ENCODE measurements around the gene PPP2R2B. TPM values are rescaled to one million over a fixed set of nuclear protein-coding genes. Genes with fewer than 3 reads are reported as not detected.

PPP2R2B gene
- polyA plus RNA-seq, 1 donor (not counting 4 experiments of a cell fraction or from before 2014, with no cell fraction given): 0.33 TPM

GRCh38 chr5:146919304-146919703, 40.7 kb upstream of the PPP2R2B start:
- H3K27ac ChIP-seq (ENCODE audit: control insufficient read depth, insufficient read depth, low read length): no peak overlapping the region
- no peak overlapping the region for H2AFZ ChIP-seq (ENCODE audit: control insufficient read depth, low read length)
- no peak for DNase-seq (ENCODE audit: low read depth, low spot score)
- no peaks in the 10 kb centered on the region for H3K9me1 ChIP-seq (ENCODE audit: control insufficient read depth, extremely low read depth, insufficient read depth, low read length)
- H3K4me3 ChIP-seq (ENCODE audit: control insufficient read depth in 2 of 3, extremely low read depth in 1 of 3, insufficient read depth in 2 of 3, low read depth in 1 of 3, low read length in 3 of 3): no peak overlapping the region
- H3K4me2 ChIP-seq (ENCODE audit: control insufficient read depth, extremely low read depth, insufficient read depth, low read depth, low read length): no peak overlapping the region
- no peaks in the 10 kb centered on the region for H3K36me3 ChIP-seq (ENCODE audit: control insufficient read depth in 2 of 2, extremely low read depth in 1 of 2, insufficient read depth in 2 of 2, low read length in 2 of 2)
- no peaks in the 10 kb centered on the region for H3K9me3 ChIP-seq (ENCODE audit: control insufficient read depth, low read depth, low read length)
- H3K9ac ChIP-seq (ENCODE audit: control insufficient read depth, extremely low read depth, insufficient read depth, low read length): no peak overlapping the region
- no peak for FAIRE-seq
- dilution Hi-C loops (cut with MboI; ENCODE audit: extremely low pct_ligation_motif_present, low sequenced_read_pairs): no loop called here
- no peak for TF ChIP-seq EZH2 (IDR thresholded peaks at IDR 0.05; ENCODE audit: low read length)
- TF ChIP-seq, protein P1, sequence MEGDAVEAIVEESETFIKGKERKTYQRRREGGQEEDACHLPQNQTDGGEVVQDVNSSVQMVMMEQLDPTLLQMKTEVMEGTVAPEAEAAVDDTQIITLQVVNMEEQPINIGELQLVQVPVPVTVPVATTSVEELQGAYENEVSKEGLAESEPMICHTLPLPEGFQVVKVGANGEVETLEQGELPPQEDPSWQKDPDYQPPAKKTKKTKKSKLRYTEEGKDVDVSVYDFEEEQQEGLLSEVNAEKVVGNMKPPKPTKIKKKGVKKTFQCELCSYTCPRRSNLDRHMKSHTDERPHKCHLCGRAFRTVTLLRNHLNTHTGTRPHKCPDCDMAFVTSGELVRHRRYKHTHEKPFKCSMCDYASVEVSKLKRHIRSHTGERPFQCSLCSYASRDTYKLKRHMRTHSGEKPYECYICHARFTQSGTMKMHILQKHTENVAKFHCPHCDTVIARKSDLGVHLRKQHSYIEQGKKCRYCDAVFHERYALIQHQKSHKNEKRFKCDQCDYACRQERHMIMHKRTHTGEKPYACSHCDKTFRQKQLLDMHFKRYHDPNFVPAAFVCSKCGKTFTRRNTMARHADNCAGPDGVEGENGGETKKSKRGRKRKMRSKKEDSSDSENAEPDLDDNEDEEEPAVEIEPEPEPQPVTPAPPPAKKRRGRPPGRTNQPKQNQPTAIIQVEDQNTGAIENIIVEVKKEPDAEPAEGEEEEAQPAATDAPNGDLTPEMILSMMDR (optimal IDR thresholded peaks at IDR 0.05 in 1 of 3, IDR thresholded peaks at IDR 0.05 in 1 of 3, conservative IDR thresholded peaks at IDR 0.05 in 1 of 3; ENCODE audit: extremely low read depth in 1 of 3, insufficient read depth in 2 of 3, low read length in 3 of 3): no peak
- no peaks in the 10 kb centered on the region for H3K4me1 ChIP-seq (ENCODE audit: control insufficient read depth, extremely low read depth, insufficient read depth, low read length)
- H3K79me2 ChIP-seq (ENCODE audit: control insufficient read depth, insufficient read depth, low read length): no peaks in the 10 kb centered on the region
- H3K27me3 ChIP-seq (ENCODE audit: control insufficient read depth, extremely low read depth, insufficient read depth, low read length): no peaks in the 10 kb centered on the region
- no peaks in the 10 kb centered on the region for H4K20me1 ChIP-seq (ENCODE audit: control insufficient read depth, extremely low read depth, insufficient read depth, low read length)

DNA sequence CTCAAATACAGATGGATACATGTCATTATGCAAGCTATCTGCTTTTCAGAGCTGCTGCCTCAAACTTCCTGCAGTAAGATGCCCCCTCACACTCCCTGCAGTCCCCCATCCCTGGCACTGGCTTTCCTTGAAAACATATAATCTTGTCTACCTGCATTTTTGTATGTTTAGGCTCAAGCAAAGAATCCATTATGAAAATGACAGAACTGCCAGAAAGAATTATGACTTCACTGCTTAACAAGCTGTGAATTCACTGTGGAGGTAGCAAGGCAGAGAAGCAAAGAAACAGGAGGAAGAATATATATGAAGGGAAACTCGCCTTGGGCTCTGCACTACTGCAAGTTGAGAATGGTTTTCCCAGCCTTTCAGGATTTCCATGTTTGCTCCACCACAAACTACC, 39.4 kb upstream of the PPP2R2B start:
- no peak for FAIRE-seq
- TF ChIP-seq EZH2 (IDR thresholded peaks at IDR 0.05; ENCODE audit: low read length): no peak
- TF ChIP-seq, protein P1 (optimal IDR thresholded peaks at IDR 0.05 in 1 of 3, IDR thresholded peaks at IDR 0.05 in 1 of 3, conservative IDR thresholded peaks at IDR 0.05 in 1 of 3; ENCODE audit: extremely low read depth in 1 of 3, insufficient read depth in 2 of 3, low read length in 3 of 3): no peak
- no peaks in the 10 kb centered on the region for H3K27me3 ChIP-seq (ENCODE audit: control insufficient read depth, extremely low read depth, insufficient read depth, low read length)
- H3K9ac ChIP-seq (ENCODE audit: control insufficient read depth, extremely low read depth, insufficient read depth, low read length): no peak overlapping the region
- no peak overlapping the region for H2AFZ ChIP-seq (ENCODE audit: control insufficient read depth, low read length)
- no peaks in the 10 kb centered on the region for H4K20me1 ChIP-seq (ENCODE audit: control insufficient read depth, extremely low read depth, insufficient read depth, low read length)
- no peaks in the 10 kb centered on the region for H3K79me2 ChIP-seq (ENCODE audit: control insufficient read depth, insufficient read depth, low read length)
- no peaks in the 10 kb centered on the region for H3K4me1 ChIP-seq (ENCODE audit: control insufficient read depth, extremely low read depth, insufficient read depth, low read length)
- no peaks in the 10 kb centered on the region for H3K36me3 ChIP-seq (ENCODE audit: control insufficient read depth in 2 of 2, extremely low read depth in 1 of 2, insufficient read depth in 2 of 2, low read length in 2 of 2)
- no peak overlapping the region for H3K4me2 ChIP-seq (ENCODE audit: control insufficient read depth, extremely low read depth, insufficient read depth, low read depth, low read length)
- dilution Hi-C loops (cut with MboI; ENCODE audit: extremely low pct_ligation_motif_present, low sequenced_read_pairs): no loop called here
- no peaks in the 10 kb centered on the region for H3K9me1 ChIP-seq (ENCODE audit: control insufficient read depth, extremely low read depth, insufficient read depth, low read length)
- H3K4me3 ChIP-seq (ENCODE audit: control insufficient read depth in 2 of 3, extremely low read depth in 1 of 3, insufficient read depth in 2 of 3, low read depth in 1 of 3, low read length in 3 of 3): no peak overlapping the region
- H3K9me3 ChIP-seq (ENCODE audit: control insufficient read depth, low read depth, low read length): no peaks in the 10 kb centered on the region
- no peak for DNase-seq (ENCODE audit: low read depth, low spot score)
- H3K27ac ChIP-seq (ENCODE audit: control insufficient read depth, insufficient read depth, low read length): no peak overlapping the region
